HCT116 (cell line): Measurements from ENCODE around the gene SLC25A10. TPM values are rescaled to one million over a fixed set of nuclear protein-coding genes. Genes with fewer than 3 reads are reported as not detected.

Experiments
- ATAC-seq: fragments of 200-7000 bp; cut with Tn5 transposase; 2 replicates; pipeline ENCODE4 v1.9.1; 2020; ENCODE audit warnings: mild to moderate bottlenecking, moderate library complexity
- BruUV-seq: library from RNA; stranded (reverse); fragments of 400-500 nt; replicated peaks from 2 replicates; lab custom pipeline; 2021; lab: Mats Ljungman, UMichigan
- CTCF ChIA-PET: fragments of 300-600 bp; sonication (Branson Sonifier 250); formaldehyde crosslinking; loops from one replicate; lab custom pipeline; 2021; ENCODE audit warnings: antibody characterized with exemption; lab: Charles Lee
- POLR2A ChIA-PET: fragments of 300-600, 350-600 bp; sonication (Branson Sonifier 250); formaldehyde crosslinking; loops from one replicate; lab custom pipeline; 2021; ENCODE audit warnings: antibody characterized with exemption; lab: Charles Lee
- RAD21 ChIA-PET, 2 experiments: fragments of 300-600 bp; sonication (Branson Sonifier 250); formaldehyde crosslinking; loops; one replicate each; lab custom pipeline; 2023; ENCODE audit warnings: low total read pairs in 2 of 2; ENCODE audit not compliant: uncharacterized antibody in 2 of 2, unreplicated experiment in 2 of 2, low non-redundant PET in 1 of 2; lab: Charles Lee
- DNase-seq: peaks from one replicate; pipeline ENCODE4 v3.0.0-alpha.2; 2010; ENCODE audit warnings: low read depth, low spot score
- H2AFZ ChIP-seq: fragments of 200-600 bp; shearing (Covaris generic), sonication (generic); 2 replicates; pipeline ENCODE4 v1.6.1; 2017; ENCODE audit warnings: low read depth, mixed run types, mixed read lengths, antibody characterized with exemption, low read length; ENCODE audit not compliant: poor library complexity, severe bottlenecking
- H3K27ac ChIP-seq: 2 replicates; pipeline ENCODE4 v1.5.1; 2012; ENCODE audit warnings: low read depth, low read length
- H3K27me3 ChIP-seq: fragments of 200-600 bp; sonication (generic); 2 replicates; pipeline ENCODE4 v1.6.1; 2016; ENCODE audit warnings: mixed run types, low read length, mixed read lengths; ENCODE audit not compliant: insufficient read depth
- H3K36me3 ChIP-seq, 2 experiments: fragments of 200-500 bp in 1 of 2; fragments of 200-600 bp in 1 of 2; sonication (Bioruptor generic) in 1 of 2; sonication (generic) in 1 of 2; 2 replicates each; pipeline versions ENCODE4 v1.5.1 to v1.6.1; 2014 to 2016; ENCODE audit warnings: low read length in 2 of 2, inconsistent platforms in 1 of 2, mixed read lengths in 1 of 2, mixed run types in 1 of 2; ENCODE audit not compliant: insufficient read depth in 2 of 2, control insufficient read depth in 1 of 2
- H3K4me1 ChIP-seq, 2 experiments: fragments of 200-600 bp in 1 of 2; sonication (generic) in 1 of 2; 2 replicates each; pipeline versions ENCODE4 v1.5.1 to v1.6.1; 2012 to 2017; ENCODE audit warnings: low read length in 2 of 2, inconsistent platforms in 1 of 2, mild to moderate bottlenecking in 1 of 2, mixed read lengths in 1 of 2, mixed run types in 1 of 2, moderate library complexity in 1 of 2; ENCODE audit not compliant: insufficient read depth in 2 of 2, control insufficient read depth in 1 of 2
- H3K4me2 ChIP-seq: fragments of 200-600 bp; sonication (generic); 2 replicates; pipeline ENCODE4 v1.6.1; 2017; ENCODE audit warnings: mixed run types, low read length, mixed read lengths
- H3K4me3 ChIP-seq, 2 experiments: fragments of 200-600 bp in 1 of 2; sonication (generic) in 1 of 2; replicated peaks in 1 of 2; 2 replicates each; pipeline ENCODE4 v1.5.1; 2011 to 2016; ENCODE audit warnings: low read length in 2 of 2, control low read depth in 1 of 2, low read depth in 1 of 2, mild to moderate bottlenecking in 1 of 2, mixed read lengths in 1 of 2, mixed run types in 1 of 2
- H3K79me2 ChIP-seq: fragments of 200-600 bp; sonication (generic); 2 replicates; pipeline ENCODE4 v1.6.1; 2017; ENCODE audit warnings: mild to moderate bottlenecking, mixed run types, low read length, moderate library complexity, mixed read lengths; ENCODE audit not compliant: insufficient read depth
- H3K9ac ChIP-seq: fragments of 200-600 bp; sonication (generic); 2 replicates; pipeline ENCODE4 v1.6.1; 2016; ENCODE audit warnings: low read length, mixed read lengths
- H3K9me2 ChIP-seq: fragments of 200-600 bp; sonication (generic), shearing (Covaris generic); 2 replicates; pipeline ENCODE4 v1.6.1; 2017; ENCODE audit warnings: mixed run types, mild to moderate bottlenecking, moderate library complexity; ENCODE audit not compliant: insufficient read depth
- H3K9me3 ChIP-seq, 2 experiments: fragments of 200-500 bp in 1 of 2; fragments of 200-600 bp in 1 of 2; sonication (Bioruptor generic) in 1 of 2; sonication (generic) in 1 of 2; 2 replicates each; pipeline ENCODE4 v1.6.1; 2014 to 2017; ENCODE audit warnings: low read length in 2 of 2, mixed read lengths in 2 of 2, inconsistent platforms in 1 of 2, low read depth in 1 of 2, mild to moderate bottlenecking in 1 of 2, mixed run types in 1 of 2, moderate library complexity in 1 of 2; ENCODE audit not compliant: control insufficient read depth in 1 of 2, insufficient read depth in 1 of 2
- H4K20me1 ChIP-seq: fragments of 200-600 bp; sonication (generic), shearing (Covaris generic); 2 replicates; pipeline ENCODE4 v1.6.1; 2017; ENCODE audit warnings: mixed run types, mild to moderate bottlenecking, moderate library complexity; ENCODE audit not compliant: insufficient read depth
- EGR1 ChIP-seq: IDR thresholded peaks from 2 replicates; pipeline ENCODE4 v1.6.1; 2012; ENCODE audit warnings: low read depth
- POLR2AphosphoS5 ChIP-seq: IDR thresholded peaks from 2 replicates; pipeline ENCODE4 v1.6.1; 2011; ENCODE audit warnings: mild to moderate bottlenecking, low read depth, low read length, moderate library complexity
- intact Hi-C: fragments of 100-400 bp; cut with micrococcal nuclease; formaldehyde crosslinking; loops from 2 replicates; pipeline ENCODE4 v1.10.0; 2022
- total RNA-seq: library from RNA; stranded (reverse); gene quantifications from one replicate; pipeline ENCODE4 v1.2.1, GENCODE V29; 2021; ENCODE audit not compliant: unreplicated experiment
- TF ChIP-seq, protein P1 (sequence below): IDR thresholded peaks from 2 replicates; pipeline ENCODE4 v1.6.1; 2012
- TF ChIP-seq, protein P2 (sequence below): IDR thresholded peaks from 2 replicates; pipeline ENCODE4 v1.6.1; 2011; ENCODE audit warnings: mild to moderate bottlenecking, low read length, moderate library complexity; ENCODE audit not compliant: insufficient replicate concordance; ENCODE audit errors: extremely low read depth

The SLC25A10 gene
- total RNA-seq, 1 experiment from 2014 or later = 70.8 TPM

DNA sequence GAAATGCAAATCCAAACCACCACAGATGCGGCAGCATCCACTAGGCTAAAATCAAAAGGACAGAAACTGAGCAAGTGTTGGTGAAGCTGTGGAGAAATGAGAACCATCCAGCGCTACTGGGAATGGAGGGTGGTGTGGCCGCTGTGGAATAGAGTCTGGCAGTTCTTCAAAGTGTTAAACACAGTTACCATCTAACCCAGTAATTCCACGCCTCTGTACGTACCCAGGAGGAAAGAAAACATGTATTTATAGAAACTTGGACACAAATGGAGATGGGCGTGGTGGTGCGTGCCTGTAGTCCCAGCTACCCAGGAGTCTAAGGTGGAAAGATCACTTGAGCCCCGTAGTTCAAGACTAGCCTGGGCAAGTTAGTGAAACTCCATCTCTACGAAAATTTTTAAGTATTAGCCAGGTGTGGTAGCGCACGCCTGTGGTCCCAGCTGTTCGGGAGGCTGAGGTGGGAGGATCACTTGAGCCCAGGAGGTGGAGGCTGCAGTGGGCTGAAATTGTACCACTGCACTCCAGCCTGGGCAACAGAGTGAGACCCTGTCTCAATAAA is 11.6 kb downstream of the SLC25A10 start:
- RAD21 ChIA-PET = no interaction called here
- Histone ChIP-seq H3K4me1 (peaks cover 50 to 51% of the 10 kb centered on the region in 2 experiments), H4K20me1 (no peaks in the 10 kb centered on the region), H3K27me3 (no peaks in the 10 kb centered on the region), H3K9me3 (no peaks in the 10 kb centered on the region), H3K79me2 (no peaks in the 10 kb centered on the region), H3K27ac (peak overlapping the region; percentile 24), H2AFZ (no peak overlapping the region), H3K36me3 (no peaks in the 10 kb centered on the region), H3K9me2 (no peaks in the 10 kb centered on the region), H3K4me3 (peak overlapping the region in 1 of 2 experiments; percentile 3; a peak in 1 of 4 replicates), H3K9ac (peak overlapping the region; percentile 9; the same call in 1 of the 2 replicates), H3K4me2 (peak overlapping the region; percentile 51)
- intact Hi-C loops = no loop called here
- CTCF ChIA-PET = interaction anchor here (0.7 to 1.5 kb wide), 2 partner anchors 12 to 553 kb away, joined by 3 to 5 read pairs; no protein-coding TSS in a partner anchor
- POLR2A ChIA-PET = interaction anchor here (0.7 kb wide), 1 partner anchor 608 kb away, joined by 3 read pairs; no protein-coding TSS in a partner anchor
- ATAC-seq = peak; percentile 15
- TSS peak; percentile 23 for BruUV-seq
- 0 out of 2 replicates have a peak, but pooled peaks have one; percentile 17 for TF ChIP-seq POLR2AphosphoS5
- TF ChIP-seq, protein P1, sequence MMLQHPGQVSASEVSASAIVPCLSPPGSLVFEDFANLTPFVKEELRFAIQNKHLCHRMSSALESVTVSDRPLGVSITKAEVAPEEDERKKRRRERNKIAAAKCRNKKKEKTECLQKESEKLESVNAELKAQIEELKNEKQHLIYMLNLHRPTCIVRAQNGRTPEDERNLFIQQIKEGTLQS = no peak
- no peak for DNase-seq

GRCh38 chr17:81725439-81725838 is 13.4 kb downstream of the SLC25A10 start:
- ChIA-PET CTCF (interaction anchor here (1.3 to 1.5 kb wide), 2 partner anchors 10 to 305 kb away, joined by 3 read pairs; no protein-coding TSS in a partner anchor), RAD21 (no interaction called here), POLR2A (interaction anchor here (0.7 to 1.2 kb wide), 3 partner anchors 12 to 147 kb away, joined by 3 to 5 read pairs (median 3); no protein-coding TSS in a partner anchor)
- H3K9me2 ChIP-seq = no peaks in the 10 kb centered on the region
- H3K9me3 ChIP-seq = no peaks in the 10 kb centered on the region
- DNase-seq (no peak), ATAC-seq (no peak)
- TF ChIP-seq EGR1 = no peak
- TF ChIP-seq, protein P2, sequence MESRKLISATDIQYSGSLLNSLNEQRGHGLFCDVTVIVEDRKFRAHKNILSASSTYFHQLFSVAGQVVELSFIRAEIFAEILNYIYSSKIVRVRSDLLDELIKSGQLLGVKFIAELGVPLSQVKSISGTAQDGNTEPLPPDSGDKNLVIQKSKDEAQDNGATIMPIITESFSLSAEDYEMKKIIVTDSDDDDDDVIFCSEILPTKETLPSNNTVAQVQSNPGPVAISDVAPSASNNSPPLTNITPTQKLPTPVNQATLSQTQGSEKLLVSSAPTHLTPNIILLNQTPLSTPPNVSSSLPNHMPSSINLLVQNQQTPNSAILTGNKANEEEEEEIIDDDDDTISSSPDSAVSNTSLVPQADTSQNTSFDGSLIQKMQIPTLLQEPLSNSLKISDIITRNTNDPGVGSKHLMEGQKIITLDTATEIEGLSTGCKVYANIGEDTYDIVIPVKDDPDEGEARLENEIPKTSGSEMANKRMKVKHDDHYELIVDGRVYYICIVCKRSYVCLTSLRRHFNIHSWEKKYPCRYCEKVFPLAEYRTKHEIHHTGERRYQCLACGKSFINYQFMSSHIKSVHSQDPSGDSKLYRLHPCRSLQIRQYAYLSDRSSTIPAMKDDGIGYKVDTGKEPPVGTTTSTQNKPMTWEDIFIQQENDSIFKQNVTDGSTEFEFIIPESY = no peak
- H3K79me2 ChIP-seq = no peaks in the 10 kb centered on the region
- H3K4me2 ChIP-seq = no peak overlapping the region
- no peaks in the 10 kb centered on the region for H3K27me3 ChIP-seq
- H2AFZ ChIP-seq = no peak overlapping the region
- no peak overlapping the region for H3K9ac ChIP-seq
- no TSS peak for BruUV-seq
- H4K20me1 ChIP-seq = no peaks in the 10 kb centered on the region
- H3K36me3 ChIP-seq = no peaks in the 10 kb centered on the region
- no peak overlapping the region for H3K4me3 ChIP-seq
- no peak overlapping the region for H3K27ac ChIP-seq
- peaks cover 50 to 51% of the 10 kb centered on the region in 2 experiments for H3K4me1 ChIP-seq
- intact Hi-C loops = no loop called here
